ENCODE results near the gene PFDN2.
A peak's percentile ranks its signal among the peaks of the same experiment; 100 is the strongest.

PFDN2 gene

DNA sequence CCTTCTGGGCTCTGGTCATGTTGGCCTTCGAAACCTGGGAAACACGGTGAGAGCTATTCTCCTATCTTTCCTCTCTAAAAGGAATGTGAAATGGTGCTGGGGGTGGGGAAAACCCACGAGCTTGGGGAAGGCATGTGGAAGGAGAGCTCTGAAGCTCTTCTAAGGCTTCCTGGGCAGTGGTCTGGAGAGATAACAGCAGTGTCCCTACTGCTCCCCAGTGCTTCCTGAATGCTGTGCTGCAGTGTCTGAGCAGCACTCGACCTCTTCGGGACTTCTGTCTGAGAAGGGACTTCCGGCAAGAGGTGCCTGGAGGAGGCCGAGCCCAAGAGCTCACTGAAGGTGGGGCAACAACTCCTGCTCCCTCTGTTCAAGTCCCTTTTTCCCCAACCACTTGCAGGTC lies 44.2 kb upstream of the PFDN2 start:
- H3K27ac ChIP-seq: no peak overlapping the region
- TF ChIP-seq, protein P1, sequence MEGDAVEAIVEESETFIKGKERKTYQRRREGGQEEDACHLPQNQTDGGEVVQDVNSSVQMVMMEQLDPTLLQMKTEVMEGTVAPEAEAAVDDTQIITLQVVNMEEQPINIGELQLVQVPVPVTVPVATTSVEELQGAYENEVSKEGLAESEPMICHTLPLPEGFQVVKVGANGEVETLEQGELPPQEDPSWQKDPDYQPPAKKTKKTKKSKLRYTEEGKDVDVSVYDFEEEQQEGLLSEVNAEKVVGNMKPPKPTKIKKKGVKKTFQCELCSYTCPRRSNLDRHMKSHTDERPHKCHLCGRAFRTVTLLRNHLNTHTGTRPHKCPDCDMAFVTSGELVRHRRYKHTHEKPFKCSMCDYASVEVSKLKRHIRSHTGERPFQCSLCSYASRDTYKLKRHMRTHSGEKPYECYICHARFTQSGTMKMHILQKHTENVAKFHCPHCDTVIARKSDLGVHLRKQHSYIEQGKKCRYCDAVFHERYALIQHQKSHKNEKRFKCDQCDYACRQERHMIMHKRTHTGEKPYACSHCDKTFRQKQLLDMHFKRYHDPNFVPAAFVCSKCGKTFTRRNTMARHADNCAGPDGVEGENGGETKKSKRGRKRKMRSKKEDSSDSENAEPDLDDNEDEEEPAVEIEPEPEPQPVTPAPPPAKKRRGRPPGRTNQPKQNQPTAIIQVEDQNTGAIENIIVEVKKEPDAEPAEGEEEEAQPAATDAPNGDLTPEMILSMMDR (conservative IDR thresholded peaks at IDR 0.05): no peak

DNA sequence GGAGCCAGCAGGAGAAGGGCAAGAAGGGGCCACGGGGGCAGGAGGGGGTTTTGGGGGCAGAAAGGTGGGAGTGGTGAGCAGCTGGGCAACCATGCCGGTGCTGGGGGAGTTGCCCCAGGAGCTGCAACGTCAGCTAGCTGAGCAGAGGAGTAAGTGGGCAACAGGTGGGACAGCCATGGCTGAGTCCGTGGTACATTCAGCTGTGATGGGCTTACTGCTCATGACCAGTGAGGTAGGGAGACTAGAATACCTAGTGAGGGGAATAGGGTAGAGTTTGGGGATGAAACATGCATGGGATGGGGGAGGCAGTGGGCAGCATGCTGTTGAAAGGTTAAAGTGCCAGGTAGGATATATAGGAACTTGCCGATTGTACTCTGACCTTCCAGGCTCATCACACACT lies 43.8 kb upstream of the PFDN2 start:
- no peak overlapping the region for H3K27ac ChIP-seq
- TF ChIP-seq ZFX (IDR thresholded peaks at IDR 0.05): no peak
- TF ChIP-seq, protein P1 (conservative IDR thresholded peaks at IDR 0.05): no peak

DNA sequence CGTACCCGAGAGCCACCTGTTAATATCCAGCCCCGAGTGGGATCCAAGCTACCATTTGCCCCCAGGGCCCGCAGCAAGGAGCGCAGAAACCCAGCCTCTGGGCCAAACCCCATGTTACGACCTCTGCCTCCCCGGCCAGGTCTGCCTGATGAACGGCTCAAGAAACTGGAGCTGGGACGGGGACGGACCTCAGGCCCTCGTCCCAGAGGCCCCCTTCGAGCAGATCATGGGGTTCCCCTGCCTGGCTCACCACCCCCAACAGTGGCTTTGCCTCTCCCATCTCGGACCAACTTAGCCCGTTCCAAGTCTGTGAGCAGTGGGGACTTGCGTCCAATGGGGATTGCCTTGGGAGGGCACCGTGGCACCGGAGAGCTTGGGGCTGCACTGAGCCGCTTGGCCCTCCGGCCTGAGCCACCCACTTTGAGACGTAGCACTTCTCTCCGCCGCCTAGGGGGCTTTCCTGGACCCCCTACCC lies 42.9 kb upstream of the PFDN2 start:
- no peak overlapping the region for H3K27ac ChIP-seq
- TF ChIP-seq, protein P1 (conservative IDR thresholded peaks at IDR 0.05): no peak
- no peak for TF ChIP-seq ZFX (IDR thresholded peaks at IDR 0.05)

DNA sequence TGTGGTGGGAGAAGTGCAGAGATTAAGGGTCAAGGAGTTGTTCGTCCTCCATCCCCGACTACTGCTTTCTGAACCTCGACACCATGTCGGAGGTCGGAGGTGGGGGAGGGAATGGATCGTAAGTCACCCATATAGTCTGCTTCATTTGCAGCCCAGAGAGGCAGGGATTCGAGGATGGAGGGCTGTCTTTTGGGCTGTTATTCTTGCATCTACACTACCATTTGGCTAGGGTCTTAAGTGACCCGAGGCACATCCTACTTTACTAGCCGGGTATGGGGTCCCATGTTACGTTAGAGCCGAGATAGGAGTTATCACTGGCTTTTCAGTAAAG lies 42.0 kb upstream of the PFDN2 start:
- peak overlapping the region; percentile 92 for H3K27ac ChIP-seq
- TF ChIP-seq, protein P1 (conservative IDR thresholded peaks at IDR 0.05): no peak
- no peak for TF ChIP-seq ZFX (IDR thresholded peaks at IDR 0.05)

DNA sequence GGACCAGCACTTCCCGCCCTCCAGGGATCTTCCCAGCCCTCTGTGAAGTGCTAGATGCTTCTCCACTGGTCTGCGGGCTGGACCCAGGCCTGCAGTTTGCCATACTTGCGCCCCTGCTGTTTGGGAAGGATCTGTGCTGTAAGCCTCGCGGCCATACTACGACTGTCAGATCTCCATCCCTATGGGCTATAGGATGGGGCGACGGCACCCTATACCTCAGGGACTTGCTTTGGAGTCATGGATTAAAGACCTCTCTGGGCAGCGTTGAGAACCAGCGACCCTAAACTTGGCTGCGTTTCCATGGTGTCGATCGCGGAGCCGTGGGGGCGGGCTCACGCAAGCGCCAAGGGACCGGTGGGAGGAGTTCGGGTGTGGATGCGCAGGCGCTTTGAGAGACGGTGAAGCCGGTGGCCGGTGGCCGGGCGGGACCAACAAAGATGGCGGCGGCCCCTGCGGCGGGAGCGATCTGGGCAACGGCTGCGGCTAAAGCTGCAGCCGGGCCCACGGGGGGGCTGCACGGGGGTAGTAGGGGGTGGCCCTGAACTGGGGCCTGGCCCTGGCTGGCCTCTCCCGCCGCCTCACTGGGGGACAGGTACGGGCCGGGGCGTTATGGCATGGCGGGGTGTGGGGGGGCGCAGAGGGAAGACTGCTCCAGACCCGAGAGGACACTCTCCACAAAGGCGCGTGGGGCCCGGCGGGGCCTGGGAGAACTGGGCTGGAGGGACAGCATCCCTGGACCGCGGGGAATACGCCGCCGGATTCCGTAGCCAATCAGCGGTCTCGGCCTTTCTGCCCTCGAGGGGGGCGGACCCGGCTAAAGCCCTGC lies 41.5 kb upstream of the PFDN2 start, which contains the start of gene USP21:
Gene USP21, plus strand, starts transcription at position 414 of the 826 bp plus-strand sequence. CDS start 1,141 bp downstream, outside the sequence.
- H3K27ac ChIP-seq: peak within 1 kb of the TSS; percentile 92
- no peak for TF ChIP-seq ZFX (IDR thresholded peaks at IDR 0.05)
- TF ChIP-seq, protein P1 (conservative IDR thresholded peaks at IDR 0.05): no peak; the same call in 1 of the 2 replicates

DNA sequence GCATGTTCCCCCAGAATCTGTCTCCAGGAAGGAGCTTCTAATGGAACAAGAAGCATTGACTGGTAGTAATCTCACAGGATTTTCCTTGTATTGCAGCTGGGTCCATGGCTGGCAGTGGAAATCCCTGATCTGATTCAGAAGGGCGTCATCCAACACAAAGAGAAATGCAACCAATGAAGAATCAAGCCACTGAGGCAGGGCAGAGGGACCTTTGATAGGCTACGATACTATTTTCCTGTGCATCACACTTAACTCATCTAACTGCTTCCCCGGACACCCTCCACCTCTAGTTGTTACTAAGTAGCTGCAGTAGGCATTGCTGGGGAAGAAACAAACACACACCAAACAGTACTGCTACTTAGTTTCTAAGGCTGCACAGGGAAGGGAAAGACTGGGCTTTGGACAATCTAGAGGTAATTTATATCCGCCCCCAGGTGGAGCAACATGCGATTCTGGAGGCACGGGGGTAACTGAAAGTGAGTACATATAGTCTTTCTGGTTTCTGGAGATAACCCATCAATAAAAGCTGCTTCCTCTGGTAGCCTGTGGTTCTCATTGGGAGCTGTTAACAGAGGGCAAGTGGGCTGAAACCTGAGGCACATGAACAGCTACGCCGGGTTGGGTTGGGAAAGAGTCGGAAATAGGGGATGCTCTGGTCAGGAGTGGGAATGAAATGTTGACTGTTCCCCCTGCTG lies 40.6 kb upstream of the PFDN2 start:
- H3K27ac ChIP-seq: peak overlapping the region; percentile 92
- TF ChIP-seq ZFX (IDR thresholded peaks at IDR 0.05): no peak
- TF ChIP-seq, protein P1 (conservative IDR thresholded peaks at IDR 0.05): no peak

DNA sequence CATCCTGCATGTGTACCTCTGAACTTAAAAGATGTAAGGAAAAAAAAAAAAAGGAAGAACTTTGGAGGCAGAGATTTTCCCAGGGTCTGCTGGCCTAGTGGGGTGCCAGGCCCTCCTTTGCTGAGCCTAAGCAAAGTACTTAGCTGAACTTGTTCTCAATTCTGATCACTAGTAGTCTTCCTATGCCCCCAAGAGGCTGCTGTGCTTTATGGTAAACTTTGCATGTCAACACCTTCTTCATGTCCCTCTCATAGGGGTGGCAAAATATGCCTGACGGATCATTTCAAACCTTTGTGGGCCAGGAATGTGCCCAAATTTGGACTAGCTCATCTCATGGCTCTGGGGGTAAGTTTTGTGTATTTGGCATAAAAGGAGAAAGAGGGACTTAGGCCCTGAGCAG lies 40.0 kb upstream of the PFDN2 start:
- no peak overlapping the region for H3K27ac ChIP-seq
- TF ChIP-seq ZFX (IDR thresholded peaks at IDR 0.05): no peak
- TF ChIP-seq, protein P1 (conservative IDR thresholded peaks at IDR 0.05): no peak

All from C4-2B (cell line).